Sigmoid colon (tissue), 4 donors: ENCODE measurements around the gene ZNF185.

Experiments
- EP300 ChIP-seq, 4 donors: sonication (generic); formaldehyde crosslinking; IDR thresholded peaks; one replicate each; pipeline ENCODE4 v1.6.1; 2017; ENCODE audit warnings: antibody characterized with exemption in 4 of 4
- POLR2A ChIP-seq, 2 donors: fragments of 450-650 bp; IDR thresholded peaks; one replicate each; pipeline ENCODE4 v1.6.1; 2016; ENCODE audit warnings: antibody characterized with exemption in 2 of 2, mild to moderate bottlenecking in 2 of 2, moderate library complexity in 2 of 2
- POLR2AphosphoS5 ChIP-seq, 4 donors: sonication (generic); formaldehyde crosslinking; IDR thresholded peaks; one replicate each; pipeline ENCODE4 v1.6.1; 2017; ENCODE audit warnings: antibody characterized with exemption in 4 of 4
- TF ChIP-seq, protein P1 (sequence below), 4 experiments: fragments of 450-650 bp in 3 of 4; fragments of 200-600 bp in 1 of 4; IDR thresholded peaks; one replicate each; pipeline ENCODE4 v1.5.1; 2016 to 2019; ENCODE audit warnings: antibody characterized with exemption in 4 of 4, mild to moderate bottlenecking in 3 of 4, moderate library complexity in 2 of 4

DNA sequence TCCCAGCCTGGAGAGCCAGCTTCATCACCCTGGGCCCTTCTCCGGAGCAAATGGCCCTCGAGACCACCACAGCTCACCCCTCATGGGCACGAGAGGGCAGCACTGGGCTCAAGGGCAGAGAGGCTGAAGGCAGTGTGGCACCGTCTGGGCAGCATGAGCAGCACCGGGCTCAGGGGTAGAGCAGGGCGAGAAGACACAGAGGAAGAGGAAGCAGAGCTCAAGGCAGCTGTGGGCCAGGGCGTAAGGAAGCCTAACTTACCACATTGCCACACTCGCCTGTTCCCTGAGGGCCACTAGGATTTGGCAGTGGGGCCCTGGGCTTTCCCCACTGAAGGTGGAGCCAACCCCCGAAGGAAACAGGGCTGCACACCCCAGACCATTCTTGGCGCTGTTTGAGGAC is 15.5 kb downstream of the ZNF185 start:
- TF ChIP-seq POLR2A (IDR thresholded peaks at IDR 0.05) (no peak), EP300 (IDR thresholded peaks at IDR 0.05) (no peak), POLR2AphosphoS5 (IDR thresholded peaks at IDR 0.05) (no peak)
- TF ChIP-seq, protein P1, sequence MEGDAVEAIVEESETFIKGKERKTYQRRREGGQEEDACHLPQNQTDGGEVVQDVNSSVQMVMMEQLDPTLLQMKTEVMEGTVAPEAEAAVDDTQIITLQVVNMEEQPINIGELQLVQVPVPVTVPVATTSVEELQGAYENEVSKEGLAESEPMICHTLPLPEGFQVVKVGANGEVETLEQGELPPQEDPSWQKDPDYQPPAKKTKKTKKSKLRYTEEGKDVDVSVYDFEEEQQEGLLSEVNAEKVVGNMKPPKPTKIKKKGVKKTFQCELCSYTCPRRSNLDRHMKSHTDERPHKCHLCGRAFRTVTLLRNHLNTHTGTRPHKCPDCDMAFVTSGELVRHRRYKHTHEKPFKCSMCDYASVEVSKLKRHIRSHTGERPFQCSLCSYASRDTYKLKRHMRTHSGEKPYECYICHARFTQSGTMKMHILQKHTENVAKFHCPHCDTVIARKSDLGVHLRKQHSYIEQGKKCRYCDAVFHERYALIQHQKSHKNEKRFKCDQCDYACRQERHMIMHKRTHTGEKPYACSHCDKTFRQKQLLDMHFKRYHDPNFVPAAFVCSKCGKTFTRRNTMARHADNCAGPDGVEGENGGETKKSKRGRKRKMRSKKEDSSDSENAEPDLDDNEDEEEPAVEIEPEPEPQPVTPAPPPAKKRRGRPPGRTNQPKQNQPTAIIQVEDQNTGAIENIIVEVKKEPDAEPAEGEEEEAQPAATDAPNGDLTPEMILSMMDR (IDR thresholded peaks at IDR 0.05): no peak
